GM19463 (cell line): Measurements from ENCODE around the gene DGKD.

Experiments
- ATAC-seq: cut with Tn5 transposase; IDR thresholded peaks from one replicate; pipeline ENCODE4 v1.9.1; 2021; ENCODE audit warnings: mild to moderate bottlenecking, moderate library complexity; ENCODE audit not compliant: unreplicated experiment

Gene DGKD

GRCh38 chr2:233422649-233423551, 68.6 kb downstream of the DGKD start:
- no peak for ATAC-seq

GRCh38 chr2:233423552-233423860, 69.2 kb downstream of the DGKD start:
- no peak for ATAC-seq

GRCh38 chr2:233424154-233424951, 70.1 kb downstream of the DGKD start:
- no peak for ATAC-seq

GRCh38 chr2:233426619-233427342, 72.5 kb downstream of the DGKD start:
- no peak for ATAC-seq

- no peak for ATAC-seq
Measured at GRCh38 chr2:233428008-233428407, 73.7 kb downstream of the DGKD start.

GRCh38 chr2:233428438-233428837, 74.1 kb downstream of the DGKD start:
- no peak for ATAC-seq

- no peak for ATAC-seq
Measured at GRCh38 chr2:233429175-233429897, 75.0 kb downstream of the DGKD start.

GRCh38 chr2:233430081-233430480, 75.8 kb downstream of the DGKD start:
- no peak for ATAC-seq

GRCh38 chr2:233430651-233431050, 76.4 kb downstream of the DGKD start:
- ATAC-seq: no peak

GRCh38 chr2:233433029-233433428, 78.7 kb downstream of the DGKD start:
- ATAC-seq: no peak

GRCh38 chr2:233433794-233434193, 79.5 kb downstream of the DGKD start:
- ATAC-seq: no peak

GRCh38 chr2:233434666-233435330, 80.5 kb downstream of the DGKD start:
- no peak for ATAC-seq

GRCh38 chr2:233435436-233436190, 81.3 kb downstream of the DGKD start:
- ATAC-seq: no peak

- ATAC-seq: no peak
Measured at GRCh38 chr2:233436191-233436581, 81.9 kb downstream of the DGKD start.

GRCh38 chr2:233436691-233437438, 82.6 kb downstream of the DGKD start:
- ATAC-seq: no peak

- ATAC-seq: no peak
Measured at GRCh38 chr2:233437439-233437955, 83.2 kb downstream of the DGKD start.

GRCh38 chr2:233438573-233439147, 84.4 kb downstream of the DGKD start:
- no peak for ATAC-seq

GRCh38 chr2:233439191-233439590, 84.9 kb downstream of the DGKD start:
- ATAC-seq: no peak
